Activated gamma-delta T cell treated with anti-CD3 and anti-CD28 coated beads, Interleukin-2, amount 50 U/mL, for 16 hours (primary cell): ENCODE measurements around the gene LRRC57.

ENCODE experiments used
- DNase-seq: peaks from one replicate; pipeline ENCODE4 v3.0.0-alpha.2; 2020; ENCODE audit warnings: low read depth

Gene LRRC57

DNA sequence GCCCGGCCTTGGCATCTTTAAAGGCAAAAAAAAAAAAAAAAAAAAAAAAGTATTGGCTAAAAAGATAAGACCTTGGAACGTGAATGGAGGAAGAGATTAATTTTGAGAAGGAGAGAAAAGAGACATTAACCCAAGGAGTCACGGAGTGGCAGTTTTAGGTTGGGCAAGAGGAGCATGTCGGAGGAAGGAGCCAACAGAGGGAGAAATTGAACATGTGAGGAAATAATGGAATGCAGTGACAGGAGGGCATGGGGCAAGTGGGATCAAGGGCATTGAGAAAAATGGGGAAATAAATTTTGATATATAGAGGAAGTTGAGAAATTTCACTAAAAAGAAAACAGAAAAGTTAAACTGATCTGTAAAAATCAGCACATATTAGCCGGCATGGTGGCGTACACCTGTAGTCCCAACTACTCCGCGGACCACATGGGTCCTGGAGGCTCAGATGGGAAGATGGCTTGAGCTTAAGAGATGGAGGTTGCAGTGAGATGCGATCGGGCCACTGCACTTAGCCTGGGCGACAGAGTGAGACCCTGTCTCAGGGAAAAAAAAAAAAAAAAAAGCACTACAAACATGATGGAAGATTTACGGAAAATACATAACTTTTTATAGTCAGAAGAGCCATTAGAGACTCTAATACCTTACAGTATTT lies 1.3 kb upstream of the LRRC57 start:
- DNase-seq, result no peak

GRCh38 chr15:42549032-42549491 lies 469 bp upstream of the LRRC57 start:
- no peak for DNase-seq

- DNase-seq, result no peak
Measured at GRCh38 chr15:42547918-42548248, 710 bp downstream of the LRRC57 start.

- DNase-seq, result no peak
Measured at GRCh38 chr15:42544853-42545629, 3.6 kb downstream of the LRRC57 start.

DNA sequence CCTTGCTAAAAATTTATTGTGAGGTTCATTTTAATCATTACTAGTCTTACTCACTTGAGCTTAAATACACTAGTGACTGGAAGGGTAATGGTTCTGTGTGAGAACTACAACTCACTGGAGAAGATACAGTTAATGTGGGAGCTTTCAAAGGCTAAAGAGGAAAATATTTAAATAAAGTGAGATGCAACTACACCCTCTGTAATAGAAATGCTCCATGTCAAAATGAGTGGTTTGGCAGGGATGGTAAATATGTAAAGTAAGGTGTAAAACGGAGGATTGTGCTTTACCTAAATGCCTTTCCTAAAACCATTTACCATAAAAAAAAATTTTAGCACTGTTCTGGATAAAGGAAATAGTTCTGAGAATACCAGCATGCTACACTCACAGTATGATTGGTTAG lies 15.3 kb downstream of the LRRC57 start:
- no peak for DNase-seq

- no peak for DNase-seq
Measured at GRCh38 chr15:42528970-42529369, 19.6 kb downstream of the LRRC57 start.

GRCh38 chr15:42523331-42523730 lies 25.3 kb downstream of the LRRC57 start:
- DNase-seq, result no peak

DNA sequence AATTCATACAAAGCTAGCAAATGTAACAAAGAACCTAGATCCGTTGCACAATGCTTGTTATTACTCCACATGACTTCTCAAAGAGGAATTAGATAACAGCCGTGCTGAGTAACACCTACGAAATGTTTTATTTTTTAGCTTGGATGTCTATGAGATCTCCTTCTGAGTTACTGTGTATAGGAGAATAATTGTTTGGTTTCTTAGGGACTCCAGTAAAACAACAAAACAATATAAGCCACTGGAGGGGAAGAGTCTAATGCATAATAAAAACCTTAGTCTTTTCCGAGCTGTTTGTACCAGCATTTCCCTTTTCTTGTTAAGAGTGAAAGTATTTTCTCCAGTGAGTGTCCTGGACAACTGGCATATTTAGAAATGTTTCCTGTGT lies 37.6 kb downstream of the LRRC57 start:
- DNase-seq, result no peak

DNA sequence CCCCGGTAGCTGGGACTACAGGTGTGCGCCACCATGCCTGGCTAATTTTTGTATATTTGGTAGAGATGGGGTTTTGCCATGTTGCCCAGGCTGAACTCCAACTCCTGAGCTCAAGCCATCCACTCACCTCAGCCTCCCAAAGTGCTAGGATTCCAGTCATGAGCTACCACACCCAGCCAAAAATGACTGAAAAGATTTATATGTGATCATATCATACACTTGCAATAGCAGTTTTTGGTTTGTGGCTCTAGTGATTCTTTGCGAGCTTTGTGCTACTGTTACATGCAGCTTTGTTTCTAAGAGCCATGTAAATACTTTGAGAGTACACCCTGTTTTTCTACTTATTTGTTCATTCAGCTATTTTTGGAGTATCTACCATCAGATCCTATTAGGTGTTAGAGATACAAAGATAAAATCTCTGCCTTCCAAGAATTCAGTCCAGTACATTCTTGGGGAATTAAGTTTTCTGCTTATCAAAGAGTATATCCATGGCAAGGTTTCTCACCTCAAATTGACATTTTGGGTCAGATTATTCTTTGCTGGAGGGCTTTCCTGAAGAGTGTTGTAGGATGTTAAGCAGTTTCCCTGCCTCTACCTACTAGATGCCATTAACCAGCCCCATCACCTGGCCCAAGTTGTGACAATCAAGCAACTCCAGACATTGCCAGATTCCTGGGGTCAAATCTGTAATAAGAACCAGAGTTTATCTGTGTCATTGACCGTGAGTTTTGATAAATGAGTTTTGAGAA lies 38.2 kb downstream of the LRRC57 start:
- DNase-seq, result no peak

- DNase-seq, result no peak
Measured at GRCh38 chr15:42508263-42508690, 40.3 kb downstream of the LRRC57 start.

- DNase-seq, result no peak
Measured at GRCh38 chr15:42507514-42507913, 41.1 kb downstream of the LRRC57 start.

DNA sequence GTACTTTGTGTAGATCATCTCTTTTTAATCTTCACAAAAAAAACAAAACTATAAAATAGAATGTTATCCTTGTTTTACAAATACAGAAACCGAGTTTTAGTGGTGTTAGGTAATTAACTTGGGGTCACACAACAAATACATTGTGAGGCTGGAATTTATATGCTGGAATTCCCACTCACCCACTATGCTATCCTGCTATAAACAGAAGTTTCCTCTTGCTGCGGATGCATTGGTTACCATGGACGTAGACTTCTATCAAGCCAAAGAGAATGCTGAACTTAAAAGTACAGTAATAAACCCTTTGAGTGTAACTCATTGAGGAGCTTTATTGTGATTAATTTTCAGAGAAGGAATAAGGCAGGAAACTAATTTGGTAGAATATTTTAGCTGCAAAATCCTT lies 44.0 kb downstream of the LRRC57 start:
- DNase-seq, result no peak

- no peak for DNase-seq
Measured at GRCh38 chr15:42503825-42504224, 44.8 kb downstream of the LRRC57 start.

- DNase-seq, result no peak
Measured at GRCh38 chr15:42502477-42502876, 46.1 kb downstream of the LRRC57 start.

- no peak for DNase-seq
Measured at GRCh38 chr15:42499858-42500609, 48.6 kb downstream of the LRRC57 start.

DNA sequence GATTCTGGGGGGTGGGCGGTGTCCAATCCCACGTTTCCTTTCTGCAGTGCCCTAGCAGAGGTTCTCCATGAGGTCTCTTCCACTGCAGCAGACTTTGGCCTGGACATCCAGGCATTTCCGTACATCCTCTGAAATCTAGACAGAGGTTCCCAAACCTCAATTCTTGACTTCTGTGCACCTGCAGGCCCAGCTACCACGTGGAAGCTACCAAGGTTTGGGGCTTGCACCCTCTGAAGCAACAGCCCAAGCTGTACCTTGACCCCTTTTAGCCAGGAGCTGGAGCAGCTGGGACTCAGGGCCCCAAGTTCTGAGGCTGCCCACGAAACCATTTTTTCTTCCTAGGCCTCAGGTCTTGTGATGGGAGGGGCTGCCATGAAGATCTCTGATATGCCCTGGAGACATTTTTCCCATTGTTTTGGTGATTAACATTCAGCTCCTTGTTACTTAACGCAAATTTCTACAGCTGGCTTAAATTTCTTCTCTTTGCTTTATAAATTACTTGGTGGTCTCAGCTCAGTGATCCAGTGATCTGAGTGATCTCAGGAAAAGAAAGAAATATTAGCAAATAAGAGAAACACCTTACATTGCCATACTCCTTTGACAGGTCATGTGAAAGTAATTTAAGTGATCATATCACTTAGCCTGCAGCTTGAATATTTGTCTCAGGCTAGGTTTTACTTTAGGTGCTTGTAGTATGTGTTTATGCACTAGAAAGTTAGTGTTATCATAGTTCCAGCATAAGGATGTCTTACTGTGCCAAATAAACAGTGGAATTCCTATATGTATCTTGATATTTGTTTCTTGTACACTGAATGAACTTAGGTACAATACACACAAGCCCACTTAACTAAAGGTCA lies 50.2 kb downstream of the LRRC57 start:
- no peak for DNase-seq

DNA sequence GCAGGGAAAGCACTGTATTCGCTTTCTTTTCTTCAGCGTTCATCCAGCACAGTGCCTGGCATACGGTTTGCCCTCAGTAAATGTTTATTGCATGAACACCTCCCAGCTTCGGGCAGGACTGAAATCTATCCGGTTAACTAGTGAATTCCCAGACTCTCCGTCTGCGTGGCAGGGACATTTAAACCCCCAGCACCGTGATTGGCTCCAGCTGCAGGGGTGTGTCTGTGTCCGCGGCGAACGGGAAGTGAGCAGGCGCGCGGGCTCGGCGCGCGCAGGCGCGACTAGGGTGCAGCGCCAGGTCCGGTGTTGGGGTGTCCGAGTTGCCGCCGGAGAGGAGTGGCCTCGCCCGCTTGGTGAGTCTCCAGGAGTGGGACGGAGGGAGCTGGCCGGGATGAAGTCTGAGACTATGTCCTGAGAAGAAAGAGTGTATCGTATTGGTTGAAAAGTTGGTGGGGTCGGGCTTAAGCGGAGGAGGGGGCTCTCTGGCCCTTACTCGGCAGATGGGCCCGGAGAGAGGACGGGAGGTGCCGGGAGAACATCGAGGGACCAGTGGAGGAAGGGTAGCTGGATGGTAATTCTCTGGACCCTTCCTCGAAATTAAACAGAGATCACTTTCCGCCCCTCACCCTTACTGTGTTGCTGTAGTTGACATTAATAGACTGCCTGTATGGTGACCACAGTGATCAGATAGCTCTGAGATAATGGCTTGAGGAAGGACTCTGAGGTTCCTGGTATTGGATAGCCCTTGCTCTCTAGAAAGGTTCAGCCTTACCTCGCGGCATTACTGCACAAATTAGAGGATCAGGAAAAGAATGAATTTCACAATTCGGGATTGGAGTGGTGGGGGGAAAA lies 53.0 kb downstream of the LRRC57 start, which contains the start of gene SNAP23:
TSS of gene SNAP23 (plus strand) at position 274 of the 852 bp plus-strand sequence. CDS start 16,213 bp downstream, outside the sequence.
- peak; percentile 70 for DNase-seq

- DNase-seq, result no peak
Measured at GRCh38 chr15:42494998-42495360, 53.6 kb downstream of the LRRC57 start.

GRCh38 chr15:42493679-42494078 lies 54.9 kb downstream of the LRRC57 start:
- DNase-seq, result no peak

DNA sequence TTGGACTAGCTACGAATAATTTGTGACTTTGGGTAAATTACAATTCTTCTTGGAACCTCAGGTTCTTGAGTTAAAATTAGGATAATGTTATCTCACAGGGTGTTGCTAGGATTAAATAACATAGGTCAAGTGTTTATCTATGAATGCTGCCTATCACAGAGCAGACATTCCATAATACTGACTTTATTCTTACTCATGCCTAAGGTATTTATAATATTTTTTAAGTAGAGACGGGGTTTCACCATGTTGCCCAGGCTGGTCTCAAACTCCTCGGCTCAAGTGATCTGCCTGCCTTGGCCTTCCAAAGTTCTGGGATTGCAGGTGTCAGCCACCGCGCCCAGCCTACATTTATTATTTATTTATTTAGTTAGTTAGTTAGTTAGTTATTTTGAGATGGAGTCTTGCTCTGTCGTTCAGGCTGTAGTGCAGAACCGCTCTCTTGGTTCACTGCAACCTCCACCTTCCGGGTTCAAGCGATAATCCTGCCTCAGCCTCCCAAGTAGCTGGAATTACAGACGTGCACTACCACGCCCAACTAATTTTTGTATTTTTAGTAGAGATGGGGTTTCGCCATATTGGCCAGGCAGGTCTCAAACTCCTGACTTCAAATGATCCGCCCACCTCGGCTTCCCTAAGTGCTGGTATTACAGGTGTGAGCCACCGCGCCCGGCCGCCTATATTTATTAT lies 56.9 kb downstream of the LRRC57 start:
- no peak for DNase-seq
